Right lobe of liver (tissue), 4 donors: Measurements from ENCODE around the gene LINC01488.

Source experiments
- CTCF ChIP-seq, 4 donors: fragments of 200-600 bp in 3 of 4; fragments of 450-650 bp in 1 of 4; IDR thresholded peaks; one replicate each; pipeline versions ENCODE4 v1.5.1 to v1.8.0; 2016 to 2022; ENCODE audit warnings: antibody characterized with exemption in 4 of 4, mild to moderate bottlenecking in 2 of 4
- POLR2A ChIP-seq: fragments of 450-650 bp; IDR thresholded peaks from one replicate; pipeline ENCODE4 v1.6.1; 2017; ENCODE audit warnings: antibody characterized with exemption, mild to moderate bottlenecking
- donor health status: DM: no; HTN: no; CAD: no.
- donor health status: DM: no; HTN: no; CAD: no.
- donor health status: DM: no; HTN: yes; CAD: no.

- TF ChIP-seq CTCF (IDR thresholded peaks at IDR 0.05) (no peak), POLR2A (no peak)
These were observed 24.8 kb upstream of the LINC01488 start for GRCh38 chr11:69456712-69457111.
